Dermis lymphatic vessel endothelial cell (primary cell): Measurements from ENCODE around the gene TEX52. TPM values are rescaled to one million over a fixed set of nuclear protein-coding genes. Genes with fewer than 3 reads are reported as not detected.

Experiments used
- total RNA-seq: library from RNA; depleted of rRNA; stranded (reverse); fragments of >200 nt; gene quantifications from 2 replicates; pipeline ENCODE4 v1.2.1, GENCODE V29; 2014

The TEX52 gene
- total RNA-seq: under 0.01 TPM in 1 of 2 replicates, not detected in the other

GRCh38 chr12:2857021-2857431, at the start of gene TEX52:
Gene TEX52 (minus strand): TSS chr12:2857039. CDS start chr12:2857026, 13 bp downstream.

GRCh38 chr12:2890388-2891239, 33.8 kb upstream of the TEX52 start, which contains the start of gene TULP3:
Gene TULP3 (plus strand): TSS chr12:2890891. CDS start chr12:2890948, 57 bp downstream.

GRCh38 chr12:2877047-2877952, 20.5 kb upstream of the TEX52 start, which contains the start of the genes FOXM1 and RHNO1:
Gene FOXM1 (minus strand): TSS chr12:2877174. CDS start chr12:2874478, 2,696 bp downstream.
Gene RHNO1 (plus strand): TSS chr12:2877223. CDS start chr12:2885367, 8,144 bp downstream.

GRCh38 chr12:2834581-2835491, 22.0 kb downstream of the TEX52 start, which contains the start of gene NRIP2:
Gene NRIP2 (minus strand): TSS chr12:2835035. CDS start chr12:2834983, 52 bp downstream.

GRCh38 chr12:2812290-2813213, 44.3 kb downstream of the TEX52 start, which contains the start of gene ITFG2:
Gene ITFG2 (plus strand): TSS chr12:2812668. CDS start chr12:2812761, 93 bp downstream.

Other genes with a start within 250 kb of the TEX52 start
- gene FKBP4, start 62.1 kb downstream of the TEX52 start, total RNA-seq: 24.7 and 32.0 TPM in 2 replicates
- gene ITFG2, start 44.4 kb downstream of the TEX52 start, total RNA-seq: 8.9 and 12.9 TPM in 2 replicates
- gene NRIP2, start 22.0 kb downstream of the TEX52 start, total RNA-seq: not detected in 2 replicates
- gene FOXM1, start 20.1 kb upstream of the TEX52 start, total RNA-seq: 1.3 TPM in 2 replicates
- 18.3 and 18.5 TPM in 2 replicates for gene RHNO1, start 20.2 kb upstream of the TEX52 start, total RNA-seq
- 17.4 and 19.3 TPM in 2 replicates for gene TULP3, start 33.9 kb upstream of the TEX52 start, total RNA-seq
- 17.5 and 18.4 TPM in 2 replicates for gene TEAD4, start 102.4 kb upstream of the TEX52 start, total RNA-seq
- 120 and 128 TPM in 2 replicates for gene TSPAN9, start 220.3 kb upstream of the TEX52 start, total RNA-seq